GM19351 (cell line): ENCODE measurements around the gene ITGA6.
"Not testable (repeated sequence)": the region's sequence is repeated elsewhere in the genome, so short reads cannot be mapped to it uniquely, and the experiment has no call there.

Source experiments
- ATAC-seq: cut with Tn5 transposase; IDR thresholded peaks from one replicate; pipeline ENCODE4 v1.9.1; 2021; ENCODE audit warnings: mild to moderate bottlenecking, moderate library complexity; ENCODE audit not compliant: unreplicated experiment

Gene ITGA6

GRCh38 chr2:172513524-172513900 lies 86.1 kb downstream of the ITGA6 start:
- ATAC-seq = no peak

DNA sequence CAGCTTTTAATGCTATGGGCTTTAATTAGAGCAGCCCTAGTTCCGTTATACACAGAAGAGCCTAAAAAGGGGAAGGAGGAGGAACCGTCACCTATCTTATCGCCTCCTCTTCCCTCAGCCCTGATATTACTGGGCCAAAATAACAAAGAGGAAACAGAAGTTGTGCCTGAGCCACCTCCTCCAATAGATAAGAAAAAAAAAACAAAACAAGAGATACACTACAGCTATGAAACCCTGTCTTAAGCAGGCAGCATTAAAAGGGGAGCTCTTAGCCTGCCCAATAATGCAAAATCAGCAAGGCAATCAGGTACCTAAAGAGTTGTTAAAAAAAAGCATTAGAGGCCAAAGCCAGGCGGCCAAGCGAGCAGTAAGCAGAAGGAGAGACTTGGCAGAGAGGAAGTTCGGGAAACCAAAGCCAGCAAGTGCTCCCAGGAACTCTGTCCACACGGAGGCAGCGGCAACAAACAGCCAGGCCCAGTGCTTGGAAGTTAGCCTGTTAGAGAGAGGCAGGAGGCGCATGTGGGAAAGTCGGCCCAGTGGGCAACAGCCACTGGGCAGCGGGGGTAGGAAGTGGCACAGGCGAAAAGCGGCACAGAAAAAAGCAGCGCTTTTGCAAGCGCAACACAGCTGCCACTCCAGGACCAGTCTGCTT lies 86.7 kb downstream of the ITGA6 start:
- no peak for ATAC-seq

DNA sequence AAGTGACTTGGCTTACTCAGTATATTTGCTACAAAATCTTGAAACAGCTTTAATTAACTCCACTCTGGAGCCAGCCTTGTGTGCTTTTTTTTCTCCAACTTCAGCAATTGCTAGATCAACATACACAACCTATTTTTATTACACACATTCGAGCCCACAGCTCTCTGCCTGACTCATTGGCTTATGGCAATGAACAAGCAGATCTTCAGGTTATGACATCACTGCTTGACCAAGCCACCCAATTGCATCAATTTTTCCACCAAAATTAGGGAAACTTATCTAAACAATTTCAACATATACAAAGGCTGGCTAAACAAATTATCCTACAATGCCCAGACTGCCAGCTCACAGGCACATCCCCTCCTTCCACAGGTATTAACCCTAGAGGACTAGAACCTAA lies 88.9 kb downstream of the ITGA6 start:
- ATAC-seq = no peak

- ATAC-seq = no peak
Observed at GRCh38 chr2:172518995-172519394, 91.6 kb downstream of the ITGA6 start.

GRCh38 chr2:172525601-172526000 lies 98.2 kb downstream of the ITGA6 start:
- no peak for ATAC-seq

DNA sequence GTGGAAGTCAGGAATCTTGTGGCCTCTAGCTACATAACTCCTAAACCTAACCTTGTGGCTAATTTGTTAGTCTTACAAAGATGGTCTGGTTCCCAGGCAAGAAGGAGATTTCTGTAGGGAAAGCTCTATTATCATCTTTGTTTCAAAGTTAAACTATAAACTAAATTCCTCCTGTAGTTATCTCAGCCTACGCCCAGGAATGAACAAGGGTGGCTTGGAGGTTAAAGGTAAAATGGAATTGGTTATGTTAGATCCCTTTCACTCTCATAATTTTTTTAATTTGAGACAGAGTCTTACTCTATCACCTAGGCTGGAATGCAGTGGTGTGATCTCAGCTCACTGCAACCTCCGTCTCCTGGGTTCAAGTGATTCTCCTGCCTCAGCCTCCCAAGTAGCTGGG lies 103.9 kb downstream of the ITGA6 start:
- no peak for ATAC-seq

DNA sequence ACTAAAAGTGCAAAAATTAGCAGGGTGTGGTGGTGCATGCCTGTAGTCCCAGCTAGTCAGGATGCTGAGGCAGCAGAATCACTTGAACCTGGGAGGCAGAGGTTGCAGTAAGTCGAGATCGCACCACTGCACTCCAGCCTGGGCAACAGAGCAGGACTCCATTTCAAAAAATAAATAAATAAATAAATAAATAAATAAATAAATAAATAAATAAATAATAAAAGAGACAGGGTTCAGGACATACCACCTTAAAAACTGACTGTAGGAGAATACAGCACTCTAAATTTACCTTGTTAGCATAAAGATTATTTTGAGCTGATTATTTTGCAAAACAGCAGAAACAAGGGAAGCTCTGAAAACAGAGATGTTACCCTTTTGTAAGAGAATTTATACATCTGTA lies 105.1 kb downstream of the ITGA6 start:
- ATAC-seq = not testable (repeated sequence)

DNA sequence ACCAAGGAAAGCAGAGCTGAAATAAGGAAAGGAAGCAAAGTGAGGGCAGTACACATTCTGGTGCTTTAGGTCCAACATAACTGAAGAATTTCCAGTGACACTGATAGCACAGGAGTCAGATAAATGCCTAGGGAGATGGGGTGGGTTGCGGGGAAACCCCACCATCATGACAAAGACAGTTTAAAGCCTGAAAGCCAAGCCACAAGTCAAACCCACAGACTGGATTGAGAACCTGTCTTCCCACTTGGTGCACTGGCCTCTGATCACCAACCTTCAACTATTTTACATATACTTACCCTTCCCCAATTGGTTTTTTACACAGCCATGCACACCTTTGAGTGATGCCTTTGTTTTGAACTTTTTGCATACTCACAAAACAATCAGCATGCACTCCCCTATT lies 106.3 kb downstream of the ITGA6 start:
- ATAC-seq = no peak

- no peak for ATAC-seq
Observed at GRCh38 chr2:172535119-172535518, 107.7 kb downstream of the ITGA6 start.

- ATAC-seq = not testable (repeated sequence)
Observed at GRCh38 chr2:172537851-172538250, 110.5 kb downstream of the ITGA6 start.

DNA sequence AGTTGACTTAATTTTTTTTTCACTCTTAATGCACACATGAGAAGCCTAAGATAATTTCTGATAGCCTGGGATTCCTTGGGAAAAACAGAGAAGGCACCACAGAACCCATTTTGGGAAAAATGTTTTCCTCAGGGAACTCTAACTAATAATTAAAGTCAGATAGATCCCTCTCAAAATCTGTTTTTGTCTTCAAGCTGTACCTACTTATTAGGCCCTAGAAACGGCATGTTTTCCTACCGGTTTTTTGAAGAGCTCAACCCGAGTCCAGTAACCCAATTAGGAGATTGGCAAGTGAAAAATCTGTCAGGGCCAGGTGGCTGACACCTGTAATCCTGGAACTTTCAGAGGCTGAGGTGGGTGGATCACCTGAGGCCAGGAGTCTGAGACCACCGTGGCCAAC lies 112.4 kb downstream of the ITGA6 start:
- ATAC-seq = no peak

DNA sequence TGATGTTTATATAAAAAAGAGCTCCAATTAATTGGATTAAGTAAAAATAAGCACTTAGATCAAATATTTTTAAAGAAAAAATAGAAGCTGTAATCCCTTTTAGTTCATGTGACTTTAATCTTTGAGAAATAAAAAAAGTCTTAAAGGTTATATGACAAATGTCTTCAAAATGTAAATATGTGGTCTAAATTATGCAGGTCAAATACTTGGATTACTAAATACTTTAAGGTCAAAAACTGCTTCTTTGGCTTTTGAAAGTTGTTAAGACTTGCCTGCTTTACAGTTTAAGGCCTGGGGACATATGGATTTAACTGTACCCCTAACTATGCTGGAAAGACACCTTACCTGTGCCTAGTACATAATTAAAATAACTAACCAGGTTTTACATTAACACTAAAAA lies 113.0 kb downstream of the ITGA6 start:
- ATAC-seq = no peak

DNA sequence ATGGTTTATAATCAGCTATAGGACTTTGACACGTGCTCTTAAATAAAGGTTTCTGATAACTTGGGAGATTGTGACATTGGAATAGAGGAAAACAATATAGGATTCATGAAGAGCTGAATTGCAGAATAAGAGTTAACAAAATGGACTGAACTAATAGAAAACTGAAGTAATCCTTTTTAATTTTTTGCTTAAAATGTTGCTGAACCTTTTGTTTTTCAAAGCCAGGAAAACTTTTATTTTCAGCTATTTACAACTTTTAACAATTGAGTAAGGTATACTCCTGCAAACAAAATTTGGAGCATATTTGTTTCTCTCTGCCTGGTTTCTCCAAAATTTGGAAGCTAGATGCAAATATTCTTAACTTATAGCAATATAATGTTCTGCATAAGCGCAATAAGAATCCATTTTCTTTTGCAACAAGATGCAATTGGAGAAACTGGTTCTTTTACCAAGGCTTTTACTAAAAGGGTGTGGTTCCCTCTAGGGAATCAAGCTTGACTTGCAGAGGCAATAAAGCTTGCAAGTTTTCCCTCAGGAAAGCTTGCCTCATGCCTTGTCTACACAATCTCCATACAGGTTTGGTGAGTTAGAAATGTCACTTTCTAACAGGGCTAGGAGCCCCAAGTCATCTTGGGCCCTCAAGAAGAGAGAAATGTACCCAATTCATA lies 118.2 kb downstream of the ITGA6 start:
- ATAC-seq = no peak

- ATAC-seq = no peak
Observed at GRCh38 chr2:172549131-172549530, 121.7 kb downstream of the ITGA6 start.

- not testable (repeated sequence) for ATAC-seq
Observed at GRCh38 chr2:172549802-172550201, 122.4 kb downstream of the ITGA6 start.

GRCh38 chr2:172550419-172550818 lies 123.0 kb downstream of the ITGA6 start:
- no peak for ATAC-seq

DNA sequence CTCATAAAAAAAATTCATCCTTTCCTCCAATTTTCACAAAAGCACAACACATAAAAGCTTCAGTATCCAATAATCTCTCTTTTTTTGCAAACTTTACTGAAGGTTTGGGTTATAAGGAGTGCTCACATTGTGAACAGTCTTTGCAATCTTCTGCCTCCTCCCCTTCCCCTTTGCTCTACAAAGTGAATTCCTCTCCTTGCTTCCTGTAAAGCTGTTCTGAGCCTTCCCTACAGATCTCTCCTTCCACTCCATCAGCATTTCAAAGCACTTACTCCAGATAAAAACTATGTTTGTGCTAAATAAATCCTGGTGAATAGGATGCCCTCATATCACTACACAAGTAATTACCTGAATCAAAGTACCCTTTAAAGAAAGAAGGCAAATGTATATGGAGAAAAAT lies 123.9 kb downstream of the ITGA6 start:
- ATAC-seq = no peak

DNA sequence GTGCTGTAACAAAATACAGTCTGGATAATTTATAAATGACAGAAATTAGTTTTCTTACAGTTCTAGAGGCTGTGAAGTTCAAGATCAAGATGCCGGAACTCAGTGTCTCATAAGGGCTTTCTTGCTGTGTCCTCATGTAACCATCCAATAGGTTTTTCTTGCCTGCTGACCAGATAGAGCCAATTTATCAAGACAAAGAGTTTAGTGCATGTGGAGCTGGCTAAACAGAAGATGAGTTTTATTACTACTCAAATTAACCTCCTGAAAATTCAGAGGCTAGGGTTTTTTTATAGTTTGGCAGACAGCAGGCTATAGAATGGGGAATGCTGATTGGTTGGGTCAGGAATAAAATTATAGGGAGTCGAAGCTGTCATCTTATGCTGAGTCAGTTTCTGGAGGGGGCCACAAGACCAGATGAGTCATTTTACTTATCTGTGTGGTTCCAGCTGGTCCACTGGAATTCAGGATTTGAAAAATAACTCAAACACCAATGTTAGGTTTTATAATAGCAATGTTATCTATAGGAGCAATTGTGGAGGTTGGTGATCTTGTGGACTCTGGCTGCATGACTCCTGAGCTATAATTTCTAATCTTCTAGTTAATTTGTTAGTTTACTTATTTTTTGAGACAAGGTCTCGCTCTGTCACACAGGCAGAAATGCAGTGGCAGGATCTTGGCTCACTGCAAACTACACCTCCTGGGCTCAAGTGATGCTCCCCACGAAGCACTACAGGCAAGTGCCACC lies 125.3 kb downstream of the ITGA6 start:
- ATAC-seq = no peak

DNA sequence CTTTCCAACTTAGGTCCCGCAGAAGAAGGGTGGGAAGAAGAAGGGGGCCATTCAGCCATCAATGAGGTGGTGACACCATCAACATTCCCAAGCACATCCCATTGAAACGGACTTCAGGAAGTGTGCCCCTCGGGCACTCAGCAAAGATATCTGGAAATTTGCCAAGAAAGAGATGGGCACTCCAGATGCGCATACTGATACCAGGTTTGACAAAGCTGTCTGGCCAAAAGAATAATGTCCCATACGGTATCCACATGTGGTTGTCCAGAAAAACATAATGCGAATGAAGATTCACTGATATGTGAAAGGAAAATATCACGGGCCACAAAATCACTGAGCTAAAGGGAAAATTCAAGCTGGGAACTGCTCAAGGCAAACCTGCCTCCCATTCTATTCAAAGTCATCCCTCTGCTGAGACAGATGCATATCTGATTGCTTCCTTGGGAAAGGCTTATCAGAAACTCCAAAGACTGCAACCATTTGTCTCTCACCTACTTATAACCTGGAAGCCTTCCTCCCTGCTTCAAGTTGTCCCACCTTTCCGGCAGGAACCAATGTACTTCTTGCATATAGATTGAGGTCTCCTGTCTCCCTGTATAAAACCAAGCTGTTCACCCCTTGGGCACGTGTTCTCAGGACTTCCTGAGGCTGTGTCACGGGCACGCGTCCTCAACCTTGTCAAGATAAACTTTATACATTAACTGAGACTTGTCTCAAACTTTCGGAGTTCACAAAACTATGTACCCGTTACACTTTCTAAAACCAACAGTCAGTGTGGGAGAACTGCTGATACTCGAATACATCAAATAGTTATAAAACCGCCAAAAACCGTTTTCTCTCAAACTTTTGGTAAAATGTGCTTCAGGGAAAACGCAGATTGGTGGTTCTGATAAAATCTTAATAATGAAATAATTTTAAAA lies 127.2 kb downstream of the ITGA6 start:
- ATAC-seq = no peak

DNA sequence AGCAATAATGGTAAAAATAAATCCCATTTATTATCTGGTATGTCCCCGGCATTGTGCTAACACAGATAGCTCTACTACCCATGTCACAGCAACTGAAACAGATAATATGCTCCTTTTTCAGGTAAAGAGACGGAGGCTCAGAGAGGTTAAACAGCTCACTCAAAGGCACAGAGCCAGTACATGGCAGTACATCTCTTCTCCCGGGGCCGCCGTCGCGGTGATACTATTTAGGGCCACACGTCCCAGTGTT lies 127.8 kb downstream of the ITGA6 start:
- ATAC-seq = no peak
